Stimulated activated naive B cell treated with anti-CD40 and anti-IgM and Interleukin-4, amounts not matched to agents 10 μg/mL and 1 μg/mL and 100 μg/mL, for 72 hours (primary cell): ENCODE measurements around the gene MSANTD3.
"Not testable (repeated sequence)": the region's sequence is repeated elsewhere in the genome, so short reads cannot be mapped to it uniquely, and the experiment has no call there.

Source experiments
- ATAC-seq, 2 donors: fragments of 150-1000 bp; cut with Tn5 transposase; replicated peaks; 2 replicates each; pipeline ENCODE4 v1.10.0; 2021; ENCODE audit warnings: moderate library complexity in 1 of 2
- DNase-seq: peaks from one replicate; pipeline ENCODE4 v3.0.0; 2021
- H3K27ac Mint-ChIP-seq: one replicate; pipeline ENCODE4 v1.8.0; 2022; ENCODE audit warnings: mild to moderate bottlenecking, mixed read lengths
- H3K27me3 Mint-ChIP-seq, 2 donors: one replicate each; pipeline ENCODE4 v1.8.0; 2022; ENCODE audit warnings: mixed read lengths in 2 of 2
- H3K36me3 Mint-ChIP-seq, 2 donors: one replicate each; pipeline ENCODE4 v1.8.0; 2022; ENCODE audit warnings: mixed read lengths in 2 of 2, mild to moderate bottlenecking in 1 of 2
- H3K4me1 Mint-ChIP-seq, 2 donors: one replicate each; pipeline ENCODE4 v1.8.0; 2022; ENCODE audit warnings: mixed read lengths in 2 of 2, mild to moderate bottlenecking in 1 of 2
- H3K4me3 Mint-ChIP-seq, 2 donors: one replicate each; pipeline ENCODE4 v1.8.0; 2022; ENCODE audit warnings: mild to moderate bottlenecking in 2 of 2, mixed read lengths in 2 of 2, moderate library complexity in 1 of 2
- H3K9me3 Mint-ChIP-seq, 2 donors: one replicate each; pipeline ENCODE4 v1.8.0; 2022; ENCODE audit warnings: mixed read lengths in 2 of 2, mild to moderate bottlenecking in 1 of 2

Gene MSANTD3

DNA sequence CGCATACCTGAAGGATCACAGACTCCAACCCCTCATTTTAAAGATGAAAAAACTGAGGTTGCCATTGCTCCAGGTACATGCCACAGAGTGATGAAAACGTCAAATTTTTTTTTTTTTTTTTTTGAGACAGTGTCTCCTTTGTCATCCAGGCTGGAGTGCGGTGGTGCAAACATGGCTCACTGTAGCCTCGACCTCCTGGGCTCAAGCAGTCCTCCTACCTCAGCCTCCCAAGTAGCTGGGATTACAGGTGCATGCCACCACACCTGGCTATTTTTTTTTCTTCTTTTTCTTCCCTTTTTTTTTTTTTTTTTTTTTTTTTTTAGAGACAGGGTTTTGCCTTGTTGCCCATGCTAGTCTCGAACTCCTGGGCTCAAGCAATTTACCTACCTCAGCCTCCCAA lies 13.5 kb downstream of the MSANTD3 start:
- H3K27me3 Mint-ChIP-seq, H3K27ac Mint-ChIP-seq, H3K4me1 Mint-ChIP-seq, H3K4me3 Mint-ChIP-seq, DNase-seq, ATAC-seq, H3K9me3 Mint-ChIP-seq: not testable (repeated sequence)
- H3K36me3 Mint-ChIP-seq = peaks cover 2 to 10% of the 10 kb centered on the region in 2 donors

DNA sequence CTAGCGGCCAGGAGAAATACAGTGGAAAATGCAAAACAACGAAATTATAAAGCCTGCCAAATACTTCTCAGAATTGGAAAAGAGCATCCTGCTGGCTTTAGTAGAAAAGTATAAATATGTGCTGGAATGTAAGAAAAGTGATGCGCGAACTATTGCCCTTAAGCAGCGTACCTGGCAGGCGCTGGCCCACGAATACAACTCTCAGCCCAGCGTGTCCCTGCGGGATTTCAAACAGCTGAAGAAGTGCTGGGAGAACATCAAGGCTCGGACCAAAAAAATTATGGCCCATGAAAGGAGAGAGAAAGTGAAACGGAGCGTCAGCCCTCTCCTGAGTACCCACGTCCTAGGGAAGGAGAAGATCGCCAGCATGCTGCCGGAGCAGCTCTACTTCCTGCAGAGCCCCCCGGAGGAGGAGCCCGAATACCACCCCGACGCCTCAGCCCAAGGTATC lies 15.0 kb downstream of the MSANTD3 start:
- no peaks in the 10 kb centered on the region for H3K27me3 Mint-ChIP-seq
- ATAC-seq = no peak
- no peak for DNase-seq
- H3K27ac Mint-ChIP-seq = no peak overlapping the region
- H3K9me3 Mint-ChIP-seq = no peaks in the 10 kb centered on the region
- peak overlapping the region in 1 of 2 donors; percentile 60 for H3K4me3 Mint-ChIP-seq
- peaks cover 6 to 10% of the 10 kb centered on the region in 2 donors for H3K36me3 Mint-ChIP-seq
- H3K4me1 Mint-ChIP-seq = peaks cover 3 to 5% of the 10 kb centered on the region in 2 donors

DNA sequence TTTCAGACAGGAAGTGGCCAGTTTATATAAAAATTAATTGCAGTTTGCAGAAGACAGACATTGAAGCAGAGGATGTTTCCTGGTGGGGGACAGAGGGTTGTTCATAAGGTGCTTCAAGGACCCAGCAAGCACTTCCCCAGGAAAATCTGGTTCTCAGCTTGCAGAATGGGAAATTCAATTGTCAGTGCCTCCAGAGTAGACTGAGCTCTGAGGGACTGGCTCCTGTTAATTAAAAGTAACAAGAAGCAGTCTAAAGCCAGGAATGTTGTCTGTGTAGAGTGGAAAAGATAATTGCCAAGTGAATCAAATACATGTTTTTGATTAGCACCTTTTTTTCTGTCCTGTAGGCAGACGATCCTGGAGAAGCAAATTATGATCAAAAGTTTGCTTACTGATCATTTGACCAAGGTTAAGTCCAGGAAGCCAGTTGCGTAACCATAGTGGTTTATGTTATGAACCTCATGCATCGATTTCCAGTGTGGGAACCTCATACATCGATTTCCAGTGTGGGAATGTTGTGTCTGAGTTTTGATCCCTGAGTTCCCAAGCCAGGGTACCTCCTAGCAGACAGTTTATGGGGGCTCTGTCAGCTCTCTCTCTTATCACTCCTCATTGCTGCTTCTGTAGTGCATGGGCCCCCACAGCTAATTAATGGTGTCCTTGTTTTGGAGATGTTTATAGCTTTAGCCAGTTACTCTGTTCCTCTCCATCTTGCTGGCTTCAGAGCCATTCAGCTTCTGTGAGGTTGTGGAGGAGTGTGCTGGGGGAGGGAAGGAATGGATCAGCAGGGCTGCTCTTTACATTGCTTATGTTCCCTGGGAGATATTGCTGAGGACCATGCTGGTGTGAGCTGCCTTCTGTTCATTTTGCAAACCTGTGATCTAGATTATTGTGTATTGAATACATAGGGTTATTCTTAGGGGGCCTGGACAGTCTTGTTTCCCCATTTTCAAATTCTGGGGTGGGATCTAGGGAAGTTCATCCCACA lies 17.1 kb downstream of the MSANTD3 start:
- no peak for ATAC-seq
- Mint-ChIP-seq H3K27ac (no peak overlapping the region), H3K4me3 (no peak overlapping the region), H3K9me3 (no peaks in the 10 kb centered on the region), H3K4me1 (peaks cover 3 to 5% of the 10 kb centered on the region in 2 donors), H3K36me3 (peaks cover 9 to 10% of the 10 kb centered on the region in 2 donors), H3K27me3 (no peaks in the 10 kb centered on the region)
- no peak for DNase-seq

DNA sequence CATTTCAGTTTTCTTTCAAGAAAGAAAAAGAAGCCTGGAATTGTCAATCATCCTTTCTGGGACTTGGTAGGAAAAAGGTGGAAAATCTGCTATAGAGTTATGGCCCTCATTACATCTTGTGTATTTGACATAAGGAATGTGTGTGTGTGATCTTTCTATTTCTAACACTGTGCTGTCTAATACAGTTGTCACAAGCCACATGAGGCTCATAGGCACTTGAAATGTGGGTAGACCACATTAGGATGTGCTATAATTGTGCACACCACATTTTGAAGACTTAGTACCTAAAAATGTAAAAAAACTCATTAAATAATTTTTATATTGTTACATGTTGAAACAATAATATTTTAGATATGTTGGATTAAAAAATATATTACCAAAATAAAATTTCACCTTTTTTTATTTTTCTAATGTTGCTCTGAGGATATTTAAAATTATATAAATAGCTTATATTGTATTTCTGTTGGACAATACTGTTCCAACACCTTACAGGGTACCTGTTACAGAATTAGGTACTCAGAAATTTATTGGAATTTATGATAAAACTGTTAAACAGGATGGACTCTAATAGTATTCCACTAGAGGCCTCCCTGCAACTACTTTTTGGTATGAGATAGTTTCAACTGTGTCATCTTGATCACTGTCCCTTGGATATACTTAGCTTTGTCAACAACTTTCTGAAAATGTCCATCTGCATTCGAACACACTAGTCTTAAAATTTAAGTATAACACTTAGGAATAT lies 18.4 kb downstream of the MSANTD3 start:
- DNase-seq (no peak), ATAC-seq (no peak)
- Mint-ChIP-seq H3K36me3 (peaks cover 9 to 10% of the 10 kb centered on the region in 2 donors), H3K27me3 (no peaks in the 10 kb centered on the region), H3K4me3 (no peak overlapping the region), H3K27ac (no peak overlapping the region), H3K4me1 (peaks cover 3 to 5% of the 10 kb centered on the region in 2 donors), H3K9me3 (no peaks in the 10 kb centered on the region)

DNA sequence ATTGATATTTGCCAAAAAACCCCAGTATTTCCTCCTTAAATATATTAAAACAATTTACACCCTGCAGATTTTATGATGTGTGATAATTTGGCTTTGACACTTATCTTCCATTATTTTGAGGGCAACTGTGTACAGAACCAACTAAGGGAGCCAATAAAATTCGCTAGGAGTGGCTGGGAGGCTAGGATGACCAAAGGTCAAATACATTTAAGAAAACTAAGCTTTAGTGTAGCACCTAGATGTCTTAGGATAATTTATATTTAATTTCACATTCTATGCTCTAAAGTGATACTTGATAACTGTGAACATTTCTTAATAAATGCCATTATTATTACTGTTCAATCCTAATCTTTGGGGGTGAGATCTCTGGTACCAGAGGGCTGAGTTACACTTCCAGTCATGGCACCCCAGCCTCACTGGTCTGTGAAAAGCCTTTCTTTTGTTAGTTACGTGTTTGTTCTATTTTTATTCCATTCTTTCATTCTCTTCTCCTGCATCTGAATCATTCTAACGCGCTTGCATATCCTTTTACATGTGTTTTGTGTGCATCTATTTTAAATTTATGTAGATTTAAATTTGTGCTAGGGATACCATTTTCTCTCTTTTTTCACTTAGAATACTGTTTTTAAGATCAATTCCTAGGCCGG lies 19.1 kb downstream of the MSANTD3 start:
- Mint-ChIP-seq H3K9me3 (no peaks in the 10 kb centered on the region), H3K27me3 (no peaks in the 10 kb centered on the region), H3K4me1 (peaks cover 3 to 5% of the 10 kb centered on the region in 2 donors), H3K4me3 (no peak overlapping the region), H3K36me3 (peaks cover 12 to 14% of the 10 kb centered on the region in 2 donors), H3K27ac (peak overlapping the region; percentile 14)
- ATAC-seq = no peak
- DNase-seq = no peak

DNA sequence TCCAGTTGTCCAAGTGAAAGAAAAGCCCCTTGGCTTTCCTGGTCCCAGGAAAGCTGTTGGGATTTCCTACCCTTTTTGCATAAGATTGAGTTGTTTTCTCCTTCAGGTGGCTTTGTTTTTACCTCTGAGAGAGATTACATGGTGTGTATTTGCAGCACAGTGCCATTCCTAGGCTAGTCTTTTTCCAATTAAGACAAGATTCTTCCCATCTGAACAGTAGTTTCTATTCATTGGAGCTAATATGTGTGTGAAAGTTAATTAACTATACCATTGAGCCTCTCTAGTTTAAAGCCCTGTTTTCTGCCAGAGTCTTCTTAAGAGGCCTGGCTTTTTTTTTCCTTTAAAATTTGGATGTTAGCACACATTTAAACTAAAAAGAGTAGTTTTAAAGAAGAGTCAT lies 20.1 kb downstream of the MSANTD3 start:
- DNase-seq (no peak), ATAC-seq (no peak)
- H3K27me3 Mint-ChIP-seq = no peaks in the 10 kb centered on the region
- peaks cover 3 to 5% of the 10 kb centered on the region in 2 donors for H3K4me1 Mint-ChIP-seq
- no peak overlapping the region for H3K4me3 Mint-ChIP-seq
- H3K9me3 Mint-ChIP-seq = no peaks in the 10 kb centered on the region
- H3K36me3 Mint-ChIP-seq = peaks cover 10 to 16% of the 10 kb centered on the region in 2 donors
- no peak overlapping the region for H3K27ac Mint-ChIP-seq

DNA sequence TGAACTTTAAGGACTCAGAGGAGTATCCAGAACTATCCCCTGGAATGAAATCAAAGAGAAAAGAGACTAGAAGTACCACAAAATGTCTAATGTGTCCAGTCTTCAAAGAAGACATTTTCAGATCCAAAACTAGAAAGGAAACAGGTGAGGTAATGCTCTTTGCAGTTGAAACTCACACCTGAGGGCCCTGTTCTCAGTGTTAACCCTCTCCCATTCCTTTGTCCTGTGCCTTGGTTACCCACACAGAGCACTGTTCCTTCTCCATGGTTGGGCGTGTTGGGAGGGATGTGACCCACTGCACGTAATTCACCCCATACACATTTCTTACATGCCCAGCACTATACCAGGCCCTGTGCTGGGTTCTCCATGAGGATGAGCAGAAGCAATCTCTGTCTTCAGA lies 21.3 kb downstream of the MSANTD3 start:
- ATAC-seq = no peak
- no peaks in the 10 kb centered on the region for H3K27me3 Mint-ChIP-seq
- H3K27ac Mint-ChIP-seq = no peak overlapping the region
- H3K4me1 Mint-ChIP-seq = peaks cover 3 to 5% of the 10 kb centered on the region in 2 donors
- H3K36me3 Mint-ChIP-seq = peaks cover 11 to 16% of the 10 kb centered on the region in 2 donors
- no peaks in the 10 kb centered on the region for H3K9me3 Mint-ChIP-seq
- no peak for DNase-seq
- no peak overlapping the region for H3K4me3 Mint-ChIP-seq

DNA sequence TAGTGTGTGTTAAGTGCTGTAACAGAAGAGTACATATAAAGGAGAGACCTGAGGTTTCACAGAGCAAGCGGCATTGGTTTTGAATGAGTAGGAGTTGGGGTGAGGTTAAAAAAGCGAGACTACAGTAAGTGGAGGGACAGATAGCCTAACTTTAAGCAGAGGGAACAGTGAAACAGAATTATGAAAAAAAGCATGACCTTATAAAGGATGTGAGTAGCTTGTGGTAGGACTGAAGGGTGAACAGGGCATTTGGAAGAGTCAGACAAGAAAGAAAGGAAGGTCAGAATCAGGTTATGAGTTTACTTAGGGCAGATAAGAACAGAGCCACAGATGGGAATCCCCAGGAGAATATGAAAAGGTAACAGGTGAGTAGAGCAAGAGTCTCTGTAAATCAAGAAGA lies 22.5 kb downstream of the MSANTD3 start:
- Mint-ChIP-seq H3K9me3 (no peaks in the 10 kb centered on the region), H3K4me1 (peaks cover under 1 to 2% of the 10 kb centered on the region in 2 donors), H3K4me3 (no peak overlapping the region), H3K27me3 (no peaks in the 10 kb centered on the region), H3K36me3 (peaks cover 11 to 22% of the 10 kb centered on the region in 2 donors), H3K27ac (no peak overlapping the region)
- no peak for DNase-seq
- ATAC-seq = no peak

DNA sequence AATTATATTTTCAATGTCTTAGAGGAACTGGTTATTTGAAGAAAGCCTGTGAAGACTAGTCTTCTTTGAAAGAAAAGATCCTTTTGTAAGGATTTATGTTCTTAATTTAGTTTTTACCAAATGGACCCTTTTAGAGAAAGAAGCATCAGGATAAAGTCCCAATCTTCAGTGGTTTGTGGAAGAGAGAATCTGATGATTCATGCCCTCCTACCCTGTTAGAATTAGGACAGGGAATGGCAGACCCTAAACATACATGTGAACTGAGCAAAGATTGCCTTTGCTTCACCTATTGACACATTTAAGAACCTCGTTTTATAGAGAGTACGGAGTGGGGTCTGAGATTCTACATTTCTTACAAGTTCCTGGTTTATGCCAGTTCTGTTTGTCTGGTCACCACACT lies 26.0 kb downstream of the MSANTD3 start:
- Mint-ChIP-seq H3K27me3 (no peaks in the 10 kb centered on the region), H3K27ac (no peak overlapping the region), H3K9me3 (no peaks in the 10 kb centered on the region), H3K36me3 (peaks cover 8 to 22% of the 10 kb centered on the region in 2 donors), H3K4me3 (no peak overlapping the region), H3K4me1 (no peaks in the 10 kb centered on the region)
- DNase-seq (no peak), ATAC-seq (no peak)

DNA sequence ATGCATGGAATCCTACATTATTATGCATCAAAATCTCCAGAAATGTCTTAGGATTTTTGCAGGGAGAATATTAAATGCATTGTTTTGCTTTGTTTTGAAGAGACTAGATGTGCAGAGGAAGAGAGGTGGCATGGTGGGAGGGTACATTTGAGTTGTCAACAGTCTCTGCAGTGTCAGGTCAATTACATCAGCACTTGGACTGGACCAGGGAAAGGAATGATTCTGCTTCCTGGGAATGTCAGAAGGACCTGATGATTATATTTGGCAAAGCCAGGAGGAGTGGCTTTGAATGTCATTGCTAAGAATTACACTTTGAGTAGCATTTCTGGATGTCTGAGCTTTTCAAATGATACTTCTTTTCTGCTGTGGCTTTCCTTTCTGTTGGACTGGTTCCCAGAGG lies 28.5 kb downstream of the MSANTD3 start:
- ATAC-seq (no peak), DNase-seq (no peak)
- Mint-ChIP-seq H3K4me3 (no peak overlapping the region), H3K36me3 (peaks cover 4 to 20% of the 10 kb centered on the region in 2 donors), H3K27ac (no peak overlapping the region), H3K9me3 (no peaks in the 10 kb centered on the region), H3K4me1 (no peaks in the 10 kb centered on the region), H3K27me3 (no peaks in the 10 kb centered on the region)

DNA sequence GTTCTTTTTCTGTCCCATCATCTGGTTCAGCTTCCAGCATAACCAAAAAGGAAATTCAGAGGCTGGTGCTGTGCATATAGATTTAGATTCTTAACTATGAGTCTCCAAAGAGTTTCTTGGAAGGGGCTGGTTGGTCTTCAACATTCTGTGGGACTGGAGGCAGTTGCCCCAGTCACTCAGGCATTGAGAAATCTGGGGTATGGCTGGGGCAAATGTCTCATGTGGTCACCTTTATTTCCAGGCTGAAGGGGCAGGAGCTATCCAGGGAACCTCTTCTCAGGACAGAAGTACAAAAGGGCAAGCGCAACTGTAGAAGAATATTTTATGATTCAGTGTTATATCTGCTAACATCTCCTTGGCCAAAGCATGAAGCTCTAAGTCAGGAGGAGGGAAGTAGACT lies 30.6 kb downstream of the MSANTD3 start:
- Mint-ChIP-seq H3K36me3 (peaks cover under 1 to 11% of the 10 kb centered on the region in 2 donors), H3K27me3 (no peaks in the 10 kb centered on the region), H3K4me3 (no peak overlapping the region), H3K27ac (no peak overlapping the region), H3K4me1 (no peaks in the 10 kb centered on the region), H3K9me3 (no peaks in the 10 kb centered on the region)
- ATAC-seq = no peak
- no peak for DNase-seq

DNA sequence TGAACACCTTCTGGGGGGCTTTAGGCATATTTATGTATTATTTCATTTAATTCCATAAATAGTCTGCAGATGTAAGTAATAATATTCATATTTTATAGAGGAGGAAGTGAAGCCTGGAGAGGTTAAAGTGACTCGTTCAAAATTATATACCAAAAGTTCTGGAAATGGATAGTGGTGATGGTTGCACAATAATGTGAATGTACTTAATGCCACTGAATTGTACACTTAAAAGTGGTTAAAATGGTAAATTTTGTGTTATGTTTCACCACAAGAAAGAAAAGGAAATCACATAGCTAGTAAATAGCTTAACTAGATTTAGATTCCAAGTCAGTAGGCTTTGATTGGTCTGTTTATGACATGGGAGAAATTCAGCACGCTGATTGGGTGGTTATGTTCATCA lies 33.0 kb downstream of the MSANTD3 start:
- DNase-seq (no peak), ATAC-seq (no peak)
- Mint-ChIP-seq H3K27me3 (peaks cover 0 to 7% of the 10 kb centered on the region in 2 donors), H3K9me3 (no peaks in the 10 kb centered on the region), H3K4me1 (no peaks in the 10 kb centered on the region), H3K36me3 (no peaks in the 10 kb centered on the region), H3K4me3 (no peak overlapping the region), H3K27ac (no peak overlapping the region)

DNA sequence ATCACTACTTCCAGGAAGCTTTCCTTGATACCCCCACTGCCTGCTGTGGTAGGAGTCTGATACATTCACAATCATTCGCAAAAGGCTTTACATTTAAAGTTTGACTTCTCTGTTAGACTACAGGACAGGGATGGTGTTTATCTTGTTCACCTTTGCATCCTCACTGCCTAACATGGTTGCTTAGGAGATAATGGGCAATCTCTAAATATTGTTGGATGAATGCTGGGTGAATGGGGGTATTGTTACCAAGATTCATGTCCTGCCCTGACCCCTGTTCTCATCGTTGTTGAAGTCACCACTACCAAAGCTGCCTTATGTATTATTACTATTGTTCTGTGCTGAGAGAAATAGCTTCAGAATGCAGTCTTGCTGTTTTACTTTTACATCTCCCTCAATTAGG lies 38.3 kb downstream of the MSANTD3 start:
- Mint-ChIP-seq H3K27me3 (peaks cover 9 to 20% of the 10 kb centered on the region in 2 donors), H3K4me1 (no peaks in the 10 kb centered on the region), H3K9me3 (no peaks in the 10 kb centered on the region), H3K27ac (no peak overlapping the region), H3K36me3 (no peaks in the 10 kb centered on the region), H3K4me3 (no peak overlapping the region)
- no peak for ATAC-seq
- no peak for DNase-seq

DNA sequence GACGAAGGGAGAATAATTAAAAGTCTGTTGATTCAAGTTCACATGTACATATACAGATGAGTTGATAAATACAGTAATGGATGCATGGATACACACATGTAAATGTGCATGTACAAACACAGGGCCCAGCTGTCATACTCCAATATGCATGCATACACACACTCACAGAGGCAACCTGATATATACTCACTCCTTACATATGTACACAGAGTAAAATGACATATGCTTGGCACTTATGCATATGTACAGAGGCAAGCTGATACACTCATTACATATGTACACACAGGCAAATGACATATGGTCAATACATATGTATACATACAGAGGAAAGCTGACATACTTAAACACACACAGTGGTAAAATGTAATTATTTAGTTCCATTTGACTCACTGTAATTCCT lies 38.8 kb downstream of the MSANTD3 start:
- DNase-seq = no peak
- no peaks in the 10 kb centered on the region for H3K36me3 Mint-ChIP-seq
- no peak for ATAC-seq
- peaks cover 14 to 23% of the 10 kb centered on the region in 2 donors for H3K27me3 Mint-ChIP-seq
- H3K4me3 Mint-ChIP-seq = no peak overlapping the region
- H3K27ac Mint-ChIP-seq = no peak overlapping the region
- no peaks in the 10 kb centered on the region for H3K4me1 Mint-ChIP-seq
- H3K9me3 Mint-ChIP-seq = no peaks in the 10 kb centered on the region
